ENCODE results near the gene NKX2-8. TPM values are rescaled to one million over a fixed set of nuclear protein-coding genes. Genes with fewer than 3 reads are reported as not detected.

Gene NKX2-8
- total RNA-seq (2022; extraction: Qiagen RNA extraction) = 1.7 to 3.8 TPM (median 2.8 TPM) in 5 replicates

GRCh38 chr14:36582011-36582873 is at the start of gene NKX2-8:
TSS of gene NKX2-8 (minus strand) at chr14:36582614. CDS start at chr14:36582389, 225 bp downstream.

Other genes starting within 250 kb of the NKX2-8 start
- gene NKX2-1, start 62.4 kb downstream of the NKX2-8 start, total RNA-seq (2022; extraction: Qiagen RNA extraction) = 0.05 to 0.11 TPM in 2 of 5 replicates, not detected in the others
- gene PAX9, start 79.2 kb upstream of the NKX2-8 start, total RNA-seq (2022; extraction: Qiagen RNA extraction) = 1.6 to 3.6 TPM (median 3.5 TPM) in 5 replicates

Data from A549 treated with dexamethasone at 1 μM for 4 hours (cell line).